ENCODE data around the gene ADAM15. TPM values are rescaled to one million over a fixed set of nuclear protein-coding genes. Genes with fewer than 3 reads are reported as not detected.

ADAM15 gene
- total RNA-seq, 2 experiments from 2014 or later = 54.3 to 60.5 TPM

DNA sequence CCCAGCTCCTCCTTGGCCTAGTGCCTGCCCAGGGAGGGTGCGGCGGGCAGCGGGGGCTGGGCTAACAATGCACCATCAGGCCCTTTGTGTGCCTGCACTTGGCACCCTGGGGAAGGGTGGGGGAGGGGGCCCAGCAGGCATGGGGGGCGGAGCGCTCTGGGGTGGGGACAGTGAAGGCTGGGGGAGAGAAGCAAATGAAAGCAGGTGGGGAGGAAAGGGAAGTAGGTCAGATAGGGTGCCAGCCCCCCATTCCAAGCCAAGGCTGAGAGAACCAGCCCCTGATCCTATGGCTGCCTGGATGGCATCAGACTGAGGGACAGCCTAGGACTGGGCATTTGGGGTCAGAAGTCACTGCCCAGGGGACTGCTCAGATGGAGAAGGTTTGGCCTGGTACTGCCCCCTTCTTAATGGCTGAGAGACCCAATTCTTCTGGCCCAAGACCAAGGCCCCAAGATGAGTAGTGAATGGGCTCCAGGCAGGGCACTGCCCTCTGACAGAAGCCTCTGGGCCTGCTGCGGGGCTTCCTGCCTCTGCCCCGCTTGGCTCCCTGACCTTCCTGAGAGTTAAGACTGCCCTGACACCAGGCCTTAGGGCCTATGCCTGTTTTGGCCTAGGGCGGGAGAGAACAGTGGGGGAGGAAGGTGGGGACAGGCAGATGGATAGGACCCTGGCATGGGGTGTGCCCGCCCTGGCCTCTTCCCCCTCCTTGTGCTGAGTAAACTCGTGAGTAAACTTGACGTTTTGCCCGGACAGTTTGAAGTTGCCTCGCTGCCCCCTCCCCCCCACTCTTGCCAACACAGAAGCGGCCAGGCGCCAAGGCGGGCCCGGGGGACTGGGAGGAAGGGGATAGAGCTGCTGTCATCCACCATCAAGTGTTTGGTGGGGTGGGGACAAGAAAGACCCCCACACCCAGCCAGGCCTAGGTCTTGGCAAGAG lies 45.8 kb upstream of the ADAM15 start:
- H3K27ac Mint-ChIP-seq = peak overlapping the region; percentile 99
- POLR2A ChIA-PET = interaction anchor here (0.7 to 3.9 kb wide), 5 partner anchors 12 to 679 kb away, joined by 3 to 31 read pairs (median 4); partner anchors contain the start of genes CKS1B and LENEP
- peak overlapping the region; percentile 84 for H3K4me3 Mint-ChIP-seq
- no peaks in the 10 kb centered on the region for H3K27me3 Mint-ChIP-seq
- no peaks in the 10 kb centered on the region for H3K9me3 Mint-ChIP-seq
- intact Hi-C loops (cut with micrococcal nuclease) = loop anchor here (10.0 kb wide), 2 partner anchors 671 to 1351 kb away; partner anchors contain the start of gene SNAPIN
- CTCF ChIA-PET = interaction anchor here (0.8 to 4.2 kb wide), 6 partner anchors 11 to 68 kb away, joined by 3 to 43 read pairs (median 4); partner anchors contain the start of gene FLAD1
- H3K36me3 Mint-ChIP-seq = peaks cover 24% of the 10 kb centered on the region
- H3K4me1 Mint-ChIP-seq (ENCODE audit: low read depth) = peaks cover 44% of the 10 kb centered on the region
- DNase-seq = peak; percentile 51

DNA sequence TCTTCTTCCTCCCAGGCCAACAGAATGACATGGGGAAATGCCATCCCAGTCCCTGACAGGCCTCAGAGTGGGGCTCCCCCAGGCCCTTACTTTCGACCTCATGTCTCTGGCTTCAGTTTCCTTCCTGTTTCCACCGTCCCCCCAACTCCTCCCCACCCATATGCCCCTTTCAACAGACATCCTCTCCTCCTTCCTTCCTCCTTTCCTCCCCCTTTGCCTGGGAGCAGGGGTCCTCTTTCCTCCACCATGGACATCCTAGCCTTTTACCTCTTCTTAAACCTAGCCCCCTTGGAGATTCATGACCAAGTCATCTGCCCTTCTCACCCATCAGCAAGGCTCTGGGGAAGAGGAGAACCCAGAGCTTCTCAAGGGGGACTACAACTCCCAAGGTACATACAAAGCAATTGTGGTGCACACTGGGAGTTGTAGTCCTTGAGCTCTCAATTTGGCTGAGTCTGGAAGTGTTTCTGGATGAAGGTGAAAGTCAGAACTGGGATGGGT lies 44.5 kb upstream of the ADAM15 start:
- peaks cover 29% of the 10 kb centered on the region for H3K36me3 Mint-ChIP-seq
- no peaks in the 10 kb centered on the region for H3K27me3 Mint-ChIP-seq
- ChIA-PET CTCF (interaction anchor here (0.6 to 4.2 kb wide), 4 partner anchors 10 to 78 kb away, joined by 3 to 43 read pairs (median 4); partner anchors contain the start of genes ADAM15 and PYGO2), POLR2A (interaction anchor here (0.7 to 3.9 kb wide), 3 partner anchors 11 to 681 kb away, joined by 3 to 31 read pairs (median 4); no protein-coding TSS in a partner anchor)
- peak overlapping the region; percentile 84 for H3K4me3 Mint-ChIP-seq
- DNase-seq = peak; percentile 67
- H3K4me1 Mint-ChIP-seq (ENCODE audit: low read depth) = peaks cover 54% of the 10 kb centered on the region
- intact Hi-C loops (cut with micrococcal nuclease) = loop anchor here (10.0 kb wide), 2 partner anchors 672 to 1352 kb away; partner anchors contain the start of gene SNAPIN
- H3K27ac Mint-ChIP-seq = peak overlapping the region; percentile 99
- H3K9me3 Mint-ChIP-seq = no peaks in the 10 kb centered on the region

DNA sequence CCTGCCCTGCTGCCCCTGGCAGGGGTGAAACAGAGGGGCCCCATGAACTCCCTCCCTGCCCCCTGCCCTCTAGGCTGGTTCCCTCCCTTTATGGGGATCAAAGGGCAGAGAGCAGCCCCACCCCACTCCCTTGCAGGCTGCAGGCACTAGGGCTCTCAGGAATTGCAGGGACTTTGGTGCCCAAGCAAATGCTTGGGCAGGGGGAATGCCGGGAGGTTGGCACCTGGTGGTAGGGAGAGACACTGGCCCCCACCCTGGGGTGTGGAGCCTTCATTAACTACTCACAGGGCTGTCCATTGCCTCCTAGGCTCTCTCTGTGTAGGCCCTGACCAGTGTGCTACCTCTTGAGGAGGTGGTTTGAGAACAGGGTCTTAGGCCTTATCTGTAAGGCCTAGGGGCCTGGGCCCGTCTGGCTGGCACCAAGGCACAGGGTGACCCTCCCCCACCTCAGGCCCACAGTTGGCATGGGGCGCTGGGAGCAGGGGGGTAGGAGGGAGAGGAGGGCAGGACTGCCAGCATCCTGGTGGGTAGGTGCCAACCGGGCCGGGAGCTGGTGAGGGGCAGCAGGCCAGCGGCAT lies 43.8 kb upstream of the ADAM15 start:
- intact Hi-C loops (cut with micrococcal nuclease) = loop anchor here (10.0 kb wide), 2 partner anchors 673 to 1353 kb away; partner anchors contain the start of gene SNAPIN
- H3K27ac Mint-ChIP-seq = peak overlapping the region; percentile 99
- H3K27me3 Mint-ChIP-seq = no peaks in the 10 kb centered on the region
- H3K4me3 Mint-ChIP-seq = peak overlapping the region; percentile 16
- H3K36me3 Mint-ChIP-seq = peaks cover 29% of the 10 kb centered on the region
- peaks cover 59% of the 10 kb centered on the region for H3K4me1 Mint-ChIP-seq (ENCODE audit: low read depth)
- no peaks in the 10 kb centered on the region for H3K9me3 Mint-ChIP-seq
- CTCF ChIA-PET = interaction anchor here (0.9 to 4.2 kb wide), 7 partner anchors 8 to 78 kb away, joined by 3 to 43 read pairs (median 4); partner anchors contain the start of genes ADAM15 and PYGO2
- POLR2A ChIA-PET = interaction anchor here (1.0 to 3.9 kb wide), 3 partner anchors 8 to 32 kb away, joined by 3 to 31 read pairs (median 11); no protein-coding TSS in a partner anchor
- no peak for DNase-seq

GRCh38 chr1:155008015-155008941 lies 42.8 kb upstream of the ADAM15 start:
- ChIA-PET POLR2A (interaction anchor here (0.8 to 3.9 kb wide), 4 partner anchors 9 to 47 kb away, joined by 3 to 31 read pairs (median 7); partner anchors contain the start of gene PYGO2), CTCF (interaction anchor here (0.9 to 4.2 kb wide), 7 partner anchors 8 to 72 kb away, joined by 3 to 43 read pairs (median 4); partner anchors contain the start of gene ADAM15)
- peak overlapping the region; percentile 97 for H3K4me3 Mint-ChIP-seq
- peak; percentile 89 for DNase-seq
- H3K36me3 Mint-ChIP-seq = peaks cover 33% of the 10 kb centered on the region
- peaks cover 69% of the 10 kb centered on the region for H3K4me1 Mint-ChIP-seq (ENCODE audit: low read depth)
- H3K27me3 Mint-ChIP-seq = no peaks in the 10 kb centered on the region
- intact Hi-C loops (cut with micrococcal nuclease) = loop anchor here (1.0 to 10.0 kb wide), 3 partner anchors 9 to 1353 kb away; partner anchors contain the start of gene SNAPIN
- H3K27ac Mint-ChIP-seq = peak overlapping the region; percentile 99
- no peaks in the 10 kb centered on the region for H3K9me3 Mint-ChIP-seq

GRCh38 chr1:155009221-155009711 lies 41.9 kb upstream of the ADAM15 start:
- H3K4me1 Mint-ChIP-seq (ENCODE audit: low read depth) = peaks cover 74% of the 10 kb centered on the region
- peak overlapping the region; percentile 97 for H3K4me3 Mint-ChIP-seq
- peak; percentile 71 for DNase-seq
- no peaks in the 10 kb centered on the region for H3K9me3 Mint-ChIP-seq
- peaks cover 37% of the 10 kb centered on the region for H3K36me3 Mint-ChIP-seq
- ChIA-PET POLR2A (interaction anchor here (0.8 to 3.9 kb wide), 3 partner anchors 8 to 48 kb away, joined by 3 to 31 read pairs (median 4); partner anchors contain the start of gene PYGO2), CTCF (interaction anchor here (1.6 to 4.2 kb wide), 3 partner anchors 7 to 42 kb away, joined by 4 to 43 read pairs (median 13); partner anchors contain the start of gene ADAM15)
- H3K27ac Mint-ChIP-seq = peak overlapping the region; percentile 99
- H3K27me3 Mint-ChIP-seq = no peaks in the 10 kb centered on the region
- intact Hi-C loops (cut with micrococcal nuclease) = loop anchor here (10.0 kb wide), 2 partner anchors 674 to 1354 kb away; partner anchors contain the start of gene SNAPIN

- Mint-ChIP-seq H3K4me3 (peak overlapping the region; percentile 97), H3K27ac (peak overlapping the region; percentile 99)
- intact Hi-C loops (cut with micrococcal nuclease) = loop anchor here (1.0 to 10.0 kb wide), 3 partner anchors 7 to 1355 kb away; partner anchors contain the start of genes SNAPIN and ZBTB7B
Observed at GRCh38 chr1:155009742-155010141, 41.4 kb upstream of the ADAM15 start.

DNA sequence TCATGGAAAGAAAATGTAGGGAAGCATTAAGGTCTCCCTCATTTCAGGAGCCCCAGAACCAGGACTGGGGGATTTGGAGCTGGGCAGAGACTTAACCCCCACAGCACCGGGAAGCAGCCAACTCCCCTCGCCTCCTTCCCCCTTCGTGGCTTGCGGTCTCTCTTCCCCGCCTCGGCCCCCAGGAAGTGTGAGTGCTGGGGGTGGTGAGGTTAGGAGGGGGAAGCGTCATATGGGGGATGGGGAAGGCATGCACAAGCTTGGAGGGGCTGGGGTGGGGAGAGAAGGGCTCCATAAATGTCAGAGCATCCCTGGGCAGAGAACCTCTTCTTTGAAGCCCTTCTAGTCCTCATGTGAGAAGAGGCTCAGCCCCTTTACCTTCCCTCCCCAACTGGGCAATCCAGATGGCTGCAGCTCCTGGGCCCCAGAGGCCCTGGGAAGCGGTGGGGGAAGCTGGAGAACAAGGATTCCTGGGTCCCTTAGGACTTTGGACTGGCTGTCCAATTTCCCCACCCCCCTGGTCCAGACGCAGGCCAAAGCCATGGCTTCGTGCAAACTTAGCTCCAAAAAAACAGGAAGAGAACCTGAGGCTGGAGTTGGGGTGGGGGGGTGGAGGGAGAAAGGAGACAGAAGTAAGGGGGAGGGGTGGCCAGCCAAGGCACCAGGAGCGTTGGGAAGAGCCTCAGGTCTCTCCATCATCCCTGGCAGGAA lies 40.8 kb upstream of the ADAM15 start:
- no peaks in the 10 kb centered on the region for H3K27me3 Mint-ChIP-seq
- peak; percentile 64 for DNase-seq
- peak overlapping the region; percentile 99 for H3K27ac Mint-ChIP-seq
- no peaks in the 10 kb centered on the region for H3K9me3 Mint-ChIP-seq
- intact Hi-C loops (cut with micrococcal nuclease) = loop anchor here (1.0 kb wide), 1 partner anchor 8 kb away; the partner anchor contains the start of gene ZBTB7B
- peaks cover 41% of the 10 kb centered on the region for H3K36me3 Mint-ChIP-seq
- H3K4me1 Mint-ChIP-seq (ENCODE audit: low read depth) = peaks cover 73% of the 10 kb centered on the region
- H3K4me3 Mint-ChIP-seq = peak overlapping the region; percentile 97
- ChIA-PET POLR2A (interaction anchor here (0.7 to 1.8 kb wide), 3 partner anchors 9 to 28 kb away, joined by 3 to 11 read pairs (median 4); no protein-coding TSS in a partner anchor), CTCF (interaction anchor here (0.8 to 1.7 kb wide), 5 partner anchors 10 to 163 kb away, joined by 3 to 6 read pairs (median 3); partner anchors contain the start of gene KRTCAP2)

More at GRCh38 chr1:155009742-155010141, 41.4 kb upstream of the ADAM15 start:
- H3K36me3 Mint-ChIP-seq = peaks cover 40% of the 10 kb centered on the region
- no peaks in the 10 kb centered on the region for H3K27me3 Mint-ChIP-seq
- CTCF ChIA-PET = interaction anchor here (1.1 to 4.2 kb wide), 5 partner anchors 7 to 82 kb away, joined by 3 to 43 read pairs (median 6); no protein-coding TSS in a partner anchor
- no peaks in the 10 kb centered on the region for H3K9me3 Mint-ChIP-seq
- no peak for DNase-seq
- peaks cover 73% of the 10 kb centered on the region for H3K4me1 Mint-ChIP-seq (ENCODE audit: low read depth)
- POLR2A ChIA-PET = interaction anchor here (0.7 to 1.5 kb wide), 2 partner anchors 9 to 27 kb away, joined by 3 to 4 read pairs; no protein-coding TSS in a partner anchor

DNA sequence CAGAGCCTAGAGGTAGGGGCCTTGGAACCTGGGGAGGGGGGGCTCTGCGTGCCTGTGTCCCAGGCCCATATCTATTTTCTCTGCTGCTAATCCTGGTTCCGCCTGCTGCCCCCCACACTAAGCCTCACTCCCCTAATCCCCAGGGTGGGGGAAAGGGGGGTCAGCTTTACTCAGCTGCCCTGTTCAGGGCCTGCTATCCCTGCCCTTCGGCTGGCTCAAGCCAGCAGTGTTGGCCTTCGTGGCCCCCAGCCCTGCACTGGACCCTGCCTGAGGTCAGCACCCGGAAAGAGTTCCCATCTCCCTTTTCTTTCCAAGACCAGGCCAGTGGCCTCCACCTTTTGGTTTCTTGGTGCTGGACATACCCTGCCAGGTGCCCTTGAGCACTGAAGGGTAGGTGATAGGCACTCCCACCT lies 40.1 kb upstream of the ADAM15 start:
- intact Hi-C loops (cut with micrococcal nuclease) = no loop called here
- H3K36me3 Mint-ChIP-seq = peaks cover 47% of the 10 kb centered on the region
- H3K4me1 Mint-ChIP-seq (ENCODE audit: low read depth) = peaks cover 73% of the 10 kb centered on the region
- no peaks in the 10 kb centered on the region for H3K27me3 Mint-ChIP-seq
- CTCF ChIA-PET = interaction anchor here (1.0 to 1.7 kb wide), 4 partner anchors 11 to 80 kb away, joined by 3 to 6 read pairs (median 4); no protein-coding TSS in a partner anchor
- H3K4me3 Mint-ChIP-seq = peak overlapping the region; percentile 97
- POLR2A ChIA-PET = interaction anchor here (0.5 to 1.8 kb wide), 2 partner anchors 11 to 18 kb away, joined by 5 to 11 read pairs; no protein-coding TSS in a partner anchor
- no peaks in the 10 kb centered on the region for H3K9me3 Mint-ChIP-seq
- no peak for DNase-seq
- peak overlapping the region; percentile 99 for H3K27ac Mint-ChIP-seq

- Mint-ChIP-seq H3K36me3 (peaks cover 52% of the 10 kb centered on the region), H3K4me3 (peak overlapping the region; percentile 97), H3K27ac (peak overlapping the region; percentile 99), H3K27me3 (no peaks in the 10 kb centered on the region), H3K9me3 (no peaks in the 10 kb centered on the region), H3K4me1 (ENCODE audit: low read depth) (peaks cover 73% of the 10 kb centered on the region)
- ChIA-PET POLR2A (interaction anchor here (0.5 to 1.8 kb wide), 2 partner anchors 12 to 19 kb away, joined by 5 to 11 read pairs; no protein-coding TSS in a partner anchor), CTCF (interaction anchor here (1.0 to 9.8 kb wide), 6 partner anchors 14 to 74 kb away, joined by 3 to 144 read pairs (median 4); partner anchors contain the start of genes LENEP and PYGO2)
- intact Hi-C loops (cut with micrococcal nuclease) = no loop called here
- DNase-seq = no peak
Observed at GRCh38 chr1:155011437-155012025, 39.6 kb upstream of the ADAM15 start.
